Vagina (tissue), 2 donors: ENCODE data around the gene PARP11.

Experiments used
- CTCF ChIP-seq, 3 experiments: fragments of 450-650 bp in 2 of 3; fragments of 200-600 bp in 1 of 3; sonication (generic) in 1 of 3; IDR thresholded peaks; one replicate each; pipeline ENCODE4 v1.5.1; 2017 to 2019; ENCODE audit warnings: antibody characterized with exemption in 3 of 3, mild to moderate bottlenecking in 2 of 3, moderate library complexity in 2 of 3
- POLR2A ChIP-seq, 2 donors: fragments of 450-650 bp; IDR thresholded peaks; one replicate each; pipeline ENCODE4 v1.6.1; 2017; ENCODE audit warnings: antibody characterized with exemption in 2 of 2, mild to moderate bottlenecking in 2 of 2, moderate library complexity in 2 of 2
- POLR2AphosphoS5 ChIP-seq, 2 donors: sonication (generic); formaldehyde crosslinking; IDR thresholded peaks; one replicate each; pipeline ENCODE4 v1.9.0; 2017; ENCODE audit warnings: antibody characterized with exemption in 2 of 2, mild to moderate bottlenecking in 2 of 2, low read depth in 1 of 2; ENCODE audit not compliant: insufficient read depth in 1 of 2

GRCh38 chr12:3901116-3901515, 27.9 kb upstream of the PARP11 start:
- TF ChIP-seq POLR2A (IDR thresholded peaks at IDR 0.05) (no peak), CTCF (IDR thresholded peaks at IDR 0.05) (no peak), POLR2AphosphoS5 (IDR thresholded peaks at IDR 0.05; ENCODE audit: insufficient read depth in 1 of 2, low read depth in 1 of 2) (no peak)
